ENCODE measurements around the gene CUL4A.

CUL4A gene

GRCh38 chr13:113295776-113296175 lies 86.4 kb downstream of the CUL4A start:
- H3K27me3 ChIP-seq (replicated peaks; ENCODE audit: insufficient read depth, low read length) = peaks cover 51% of the 10 kb centered on the region
- no peak overlapping the region for H2AFZ ChIP-seq (ENCODE audit: low read length)
- H3K27ac ChIP-seq (ENCODE audit: low read length) = no peak overlapping the region
- no peaks in the 10 kb centered on the region for H3K9me2 ChIP-seq (replicated peaks; ENCODE audit: insufficient read depth, low read length)
- H3K9me3 ChIP-seq (replicated peaks; ENCODE audit: insufficient read depth, low read length) = no peaks in the 10 kb centered on the region
- H3K4me2 ChIP-seq (ENCODE audit: low read depth, low read length) = no peak overlapping the region
- no peak overlapping the region for H3K4me3 ChIP-seq (ENCODE audit: low read length)
- no peaks in the 10 kb centered on the region for H4K20me1 ChIP-seq (ENCODE audit: insufficient read depth, low read length)
- H3K9ac ChIP-seq (ENCODE audit: low read length) = no peak overlapping the region
- no peak for DNase-seq
- H3F3A ChIP-seq (ENCODE audit: insufficient read depth, low read length) = 0 out of 2 replicates have a peak, but pooled peaks cover 4% of the 10 kb centered on the region
- H3K4me1 ChIP-seq (ENCODE audit: low read length) = 0 out of 2 replicates have a peak, but pooled peaks cover 4% of the 10 kb centered on the region
- no peaks in the 10 kb centered on the region for H3K36me3 ChIP-seq (replicated peaks; ENCODE audit: insufficient read depth, low read length)
- peaks cover 35% of the 10 kb centered on the region for H3K79me2 ChIP-seq (ENCODE audit: low read length)
- TF ChIP-seq CTCF (IDR thresholded peaks at IDR 0.05; ENCODE audit: low read length) (no peak), EZH2phosphoT487 (IDR thresholded peaks at IDR 0.05; ENCODE audit: low read length) (no peak), EZH2 (optimal IDR thresholded peaks at IDR 0.05; ENCODE audit: low read depth, low read length) (no peak)

GRCh38 chr13:113296823-113297369 lies 87.5 kb downstream of the CUL4A start, which contains the start of gene LAMP1:
Gene LAMP1, plus strand, starts transcription at chr13:113297239. Its CDS starts 196 bp downstream, at chr13:113297435.
- Histone ChIP-seq H3K9me3 (replicated peaks; ENCODE audit: insufficient read depth, low read length) (no peaks in the 10 kb centered on the region), H2AFZ (ENCODE audit: low read length) (peak within 1 kb of the TSS; percentile 94), H3K79me2 (ENCODE audit: low read length) (peaks cover 45% of the 10 kb centered on the region), H3K36me3 (replicated peaks; ENCODE audit: insufficient read depth, low read length) (no peaks in the 10 kb centered on the region), H3K9me2 (replicated peaks; ENCODE audit: insufficient read depth, low read length) (no peaks in the 10 kb centered on the region), H3K27me3 (replicated peaks; ENCODE audit: insufficient read depth, low read length) (peaks cover 40% of the 10 kb centered on the region), H3F3A (ENCODE audit: insufficient read depth, low read length) (0 out of 2 replicates have a peak, but pooled peaks cover 4% of the 10 kb centered on the region), H4K20me1 (ENCODE audit: insufficient read depth, low read length) (no peaks in the 10 kb centered on the region), H3K9ac (ENCODE audit: low read length) (peak within 1 kb of the TSS; percentile 86), H3K4me1 (ENCODE audit: low read length) (0 out of 2 replicates have a peak, but pooled peaks cover 4% of the 10 kb centered on the region), H3K4me3 (ENCODE audit: low read length) (peak within 1 kb of the TSS; percentile 98), H3K4me2 (ENCODE audit: low read depth, low read length) (peak within 1 kb of the TSS; percentile 80), H3K27ac (ENCODE audit: low read length) (peak within 1 kb of the TSS; percentile 46; the same call in 1 of the 2 replicates)
- TF ChIP-seq EZH2phosphoT487 (IDR thresholded peaks at IDR 0.05; ENCODE audit: low read length) = no peak
- TF ChIP-seq CTCF (IDR thresholded peaks at IDR 0.05; ENCODE audit: low read length) = no peak
- no peak for TF ChIP-seq EZH2 (optimal IDR thresholded peaks at IDR 0.05; ENCODE audit: low read depth, low read length)
- DNase-seq = peak; percentile 97

- peak overlapping the region; percentile 98 for H3K4me3 ChIP-seq (ENCODE audit: low read length)
- no peaks in the 10 kb centered on the region for H3K36me3 ChIP-seq (replicated peaks; ENCODE audit: insufficient read depth, low read length)
- H3K4me2 ChIP-seq (ENCODE audit: low read depth, low read length) = peak overlapping the region; percentile 80
- H3K4me1 ChIP-seq (ENCODE audit: low read length) = 0 out of 2 replicates have a peak, but pooled peaks cover 4% of the 10 kb centered on the region
- H3K9me2 ChIP-seq (replicated peaks; ENCODE audit: insufficient read depth, low read length) = no peaks in the 10 kb centered on the region
- 0 out of 2 replicates have a peak, but pooled peaks cover 4% of the 10 kb centered on the region for H3F3A ChIP-seq (ENCODE audit: insufficient read depth, low read length)
- H2AFZ ChIP-seq (ENCODE audit: low read length) = peak overlapping the region; percentile 89
- no peaks in the 10 kb centered on the region for H4K20me1 ChIP-seq (ENCODE audit: insufficient read depth, low read length)
- peaks cover 51% of the 10 kb centered on the region for H3K79me2 ChIP-seq (ENCODE audit: low read length)
- peak overlapping the region; percentile 86 for H3K9ac ChIP-seq (ENCODE audit: low read length)
- H3K27ac ChIP-seq (ENCODE audit: low read length) = peak overlapping the region; percentile 46; the same call in 1 of the 2 replicates
- H3K27me3 ChIP-seq (replicated peaks; ENCODE audit: insufficient read depth, low read length) = peaks cover 34% of the 10 kb centered on the region
- no peaks in the 10 kb centered on the region for H3K9me3 ChIP-seq (replicated peaks; ENCODE audit: insufficient read depth, low read length)
- no peak for TF ChIP-seq EZH2phosphoT487 (IDR thresholded peaks at IDR 0.05; ENCODE audit: low read length)
- no peak for TF ChIP-seq CTCF (IDR thresholded peaks at IDR 0.05; ENCODE audit: low read length)
- no peak for TF ChIP-seq EZH2 (optimal IDR thresholded peaks at IDR 0.05; ENCODE audit: low read depth, low read length)
- DNase-seq = peak; percentile 59
Observed at GRCh38 chr13:113297370-113298042, 88.1 kb downstream of the CUL4A start.

Data from MM.1S (cell line).